GM19324 (cell line): ENCODE measurements around the gene TRAF3.

ENCODE experiments used
- ATAC-seq: cut with Tn5 transposase; IDR thresholded peaks from one replicate; pipeline ENCODE4 v1.9.1; 2021; ENCODE audit warnings: mild to moderate bottlenecking, moderate library complexity; ENCODE audit not compliant: unreplicated experiment, low FRiP score

The TRAF3 gene

DNA sequence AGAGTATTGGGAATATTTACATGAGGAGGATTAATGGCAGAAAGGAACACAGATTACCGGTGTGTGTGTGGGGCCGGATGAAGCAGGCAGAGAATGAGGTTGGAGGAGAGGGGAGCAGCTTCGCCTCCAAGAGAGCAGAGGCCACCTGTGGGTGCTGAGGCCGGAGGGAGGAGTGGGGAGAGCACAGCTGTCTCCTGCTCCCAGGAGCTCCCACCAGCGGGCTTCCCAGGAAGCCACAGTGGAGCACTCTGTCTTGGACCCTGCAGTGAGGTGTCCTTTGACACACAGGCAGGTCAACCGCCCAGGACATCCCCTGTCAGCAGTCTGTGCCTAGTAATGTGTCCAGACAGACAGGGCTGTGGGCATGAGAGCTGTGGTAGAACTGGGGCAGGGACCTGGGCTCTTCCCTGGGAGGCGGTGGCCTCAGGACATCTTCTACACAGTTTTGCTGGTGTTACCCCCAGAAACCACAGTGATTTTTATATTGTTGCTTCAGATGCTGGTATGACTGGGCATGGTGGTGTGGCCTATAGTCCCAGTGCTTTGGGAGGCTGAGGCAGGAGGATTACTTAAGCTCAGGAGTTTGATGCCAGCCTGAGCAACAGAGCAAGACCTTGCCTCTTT, 126.8 kb downstream of the TRAF3 start:
- ATAC-seq, result no peak

DNA sequence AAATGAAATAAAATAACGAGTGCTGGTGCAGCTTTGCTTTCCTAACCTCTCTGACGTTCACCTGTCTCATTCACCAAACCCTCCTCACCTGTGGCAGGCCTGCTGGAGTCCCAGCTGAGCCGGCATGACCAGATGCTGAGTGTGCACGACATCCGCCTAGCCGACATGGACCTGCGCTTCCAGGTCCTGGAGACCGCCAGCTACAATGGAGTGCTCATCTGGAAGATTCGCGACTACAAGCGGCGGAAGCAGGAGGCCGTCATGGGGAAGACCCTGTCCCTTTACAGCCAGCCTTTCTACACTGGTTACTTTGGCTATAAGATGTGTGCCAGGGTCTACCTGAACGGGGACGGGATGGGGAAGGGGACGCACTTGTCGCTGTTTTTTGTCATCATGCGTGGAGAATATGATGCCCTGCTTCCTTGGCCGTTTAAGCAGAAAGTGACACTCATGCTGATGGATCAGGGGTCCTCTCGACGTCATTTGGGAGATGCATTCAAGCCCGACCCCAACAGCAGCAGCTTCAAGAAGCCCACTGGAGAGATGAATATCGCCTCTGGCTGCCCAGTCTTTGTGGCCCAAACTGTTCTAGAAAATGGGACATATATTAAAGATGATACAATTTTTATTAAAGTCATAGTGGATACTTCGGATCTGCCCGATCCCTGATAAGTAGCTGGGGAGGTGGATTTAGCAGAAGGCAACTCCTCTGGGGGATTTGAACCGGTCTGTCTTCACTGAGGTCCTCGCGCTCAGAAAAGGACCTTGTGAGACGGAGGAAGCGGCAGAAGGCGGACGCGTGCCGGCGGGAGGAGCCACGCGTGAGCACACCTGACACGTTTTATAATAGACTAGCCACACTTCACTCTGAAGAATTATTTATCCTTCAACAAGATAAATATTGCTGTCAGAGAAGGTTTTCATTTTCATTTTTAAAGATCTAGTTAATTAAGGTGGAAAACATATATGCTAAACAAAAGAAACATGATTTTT, 128.2 kb downstream of the TRAF3 start:
- ATAC-seq, result no peak

DNA sequence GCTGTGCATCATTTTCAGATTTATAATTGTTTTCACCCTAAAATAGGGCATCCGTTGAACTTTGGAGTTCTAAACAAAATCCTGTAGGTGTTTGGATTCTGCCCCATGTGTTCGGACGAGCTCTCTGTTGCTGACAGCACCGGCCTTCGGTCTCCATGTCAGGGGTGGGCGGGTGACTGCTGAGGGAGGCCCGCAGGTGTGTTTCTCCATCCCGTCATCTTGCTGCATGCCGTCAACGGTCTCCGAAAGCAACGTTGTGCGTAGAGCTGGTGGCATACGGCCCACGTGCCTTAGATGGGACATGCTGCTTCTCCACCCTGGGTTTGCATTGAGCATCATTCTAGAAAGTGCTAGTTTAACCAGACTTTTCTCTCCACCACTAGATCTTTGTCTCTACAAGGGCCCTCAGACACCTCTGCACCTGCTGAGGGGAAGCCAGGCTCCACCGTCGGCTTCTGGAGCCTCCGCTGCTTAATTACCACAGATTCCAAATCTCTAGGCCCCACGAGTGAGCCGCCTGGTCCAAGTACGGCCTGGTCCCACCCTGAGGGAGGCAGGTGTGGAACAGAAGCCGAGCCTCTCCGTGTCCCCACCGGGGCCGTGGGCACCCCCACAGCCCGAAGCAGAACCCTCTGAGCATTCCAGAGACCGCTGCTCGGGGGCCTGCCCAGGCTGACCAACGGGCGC, 129.5 kb downstream of the TRAF3 start:
- no peak for ATAC-seq

DNA sequence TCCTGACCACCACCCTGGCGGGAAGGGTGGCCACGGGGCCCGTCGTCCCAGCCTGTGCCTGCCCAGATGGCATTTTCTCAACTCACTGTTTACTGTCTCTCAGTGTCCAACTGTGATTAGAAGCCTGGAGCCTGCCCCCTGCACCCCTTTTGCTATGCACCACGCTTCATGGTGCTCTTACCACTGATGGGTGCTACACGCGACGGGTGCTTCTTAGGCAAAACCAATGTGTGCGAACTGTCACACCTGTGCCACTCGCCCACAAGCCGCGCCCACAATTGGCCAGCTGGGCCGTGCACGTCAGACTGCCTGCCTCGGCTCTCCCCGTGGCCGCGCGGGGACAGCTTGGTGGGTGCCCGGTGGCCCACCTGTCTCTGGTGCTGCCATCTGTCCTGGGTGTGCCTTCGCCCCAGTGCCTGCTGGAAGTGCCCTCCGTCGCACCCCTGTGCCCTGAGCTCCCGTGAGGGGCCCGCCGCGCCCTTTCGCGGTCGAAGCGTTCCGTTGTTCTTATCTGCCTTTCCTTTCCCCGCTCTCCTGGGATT, 130.1 kb downstream of the TRAF3 start:
- ATAC-seq, result no peak

DNA sequence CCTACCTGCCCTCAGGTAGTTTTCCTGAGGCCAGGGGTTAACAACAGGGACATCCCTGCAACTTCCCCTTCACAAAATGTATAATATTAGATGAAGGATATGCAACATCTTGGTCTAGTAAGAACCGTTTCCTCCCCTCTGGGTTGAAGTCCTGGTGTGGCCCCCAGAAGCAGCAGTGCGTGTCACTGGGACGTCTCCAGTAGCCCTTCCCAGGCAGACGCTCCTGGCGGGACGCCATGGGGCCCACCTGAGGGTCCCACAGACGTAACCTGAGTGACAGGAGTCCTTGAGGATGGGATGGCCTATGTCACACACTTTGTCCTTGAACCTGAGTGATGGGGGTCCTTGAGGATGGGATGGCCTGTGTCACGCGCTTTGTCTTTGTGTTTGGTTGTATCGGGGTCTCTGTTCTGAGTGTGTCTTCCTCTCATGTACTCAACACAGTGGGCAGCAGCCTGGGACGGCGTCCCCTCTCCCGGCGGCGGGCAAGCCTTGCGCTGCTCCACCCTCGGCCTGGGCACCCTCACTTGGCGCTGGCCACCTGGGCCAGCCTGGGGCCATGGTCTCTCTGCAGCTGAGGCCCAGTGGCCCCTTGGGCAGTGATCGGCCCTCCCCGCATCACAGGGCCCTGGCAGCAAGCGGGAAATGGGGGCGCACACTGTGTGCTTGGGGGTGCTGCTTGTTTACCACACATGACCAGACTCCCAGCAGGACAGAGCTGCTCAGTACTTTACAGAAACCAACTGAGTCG, 130.9 kb downstream of the TRAF3 start:
- ATAC-seq, result no peak

DNA sequence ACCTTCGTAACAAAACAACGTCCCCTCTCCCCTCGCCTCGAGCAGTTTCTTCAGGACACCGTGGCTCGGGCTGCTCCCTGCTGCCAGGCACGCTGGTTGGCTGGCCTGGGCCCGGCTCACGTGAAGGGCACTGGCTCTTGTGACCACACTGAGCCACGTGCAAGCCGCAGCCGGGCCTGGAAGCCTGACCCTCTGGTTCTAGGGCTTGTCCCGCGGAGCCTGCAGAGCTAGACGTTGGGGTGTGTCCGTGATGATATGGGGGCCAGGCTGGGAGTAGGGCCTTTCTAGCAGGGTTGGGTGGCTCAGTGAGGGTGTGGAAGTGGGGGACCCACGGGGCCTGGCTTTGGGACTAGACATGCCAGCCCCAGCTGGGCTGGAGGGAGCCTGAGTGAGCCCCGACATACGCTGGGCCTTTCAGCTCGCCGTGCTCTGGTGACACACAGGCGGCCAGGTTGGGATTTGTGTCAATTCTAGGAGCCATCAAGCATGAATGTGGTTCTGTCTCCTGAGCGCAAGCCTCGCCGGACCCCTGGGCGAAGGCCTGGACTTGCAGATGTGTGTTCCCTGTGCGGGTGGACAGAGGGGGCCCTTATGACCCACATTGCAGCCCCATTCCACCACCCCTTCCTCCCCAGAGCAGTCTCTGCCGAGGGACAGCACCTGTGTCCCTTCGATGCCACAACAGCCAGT, 131.7 kb downstream of the TRAF3 start:
- no peak for ATAC-seq

DNA sequence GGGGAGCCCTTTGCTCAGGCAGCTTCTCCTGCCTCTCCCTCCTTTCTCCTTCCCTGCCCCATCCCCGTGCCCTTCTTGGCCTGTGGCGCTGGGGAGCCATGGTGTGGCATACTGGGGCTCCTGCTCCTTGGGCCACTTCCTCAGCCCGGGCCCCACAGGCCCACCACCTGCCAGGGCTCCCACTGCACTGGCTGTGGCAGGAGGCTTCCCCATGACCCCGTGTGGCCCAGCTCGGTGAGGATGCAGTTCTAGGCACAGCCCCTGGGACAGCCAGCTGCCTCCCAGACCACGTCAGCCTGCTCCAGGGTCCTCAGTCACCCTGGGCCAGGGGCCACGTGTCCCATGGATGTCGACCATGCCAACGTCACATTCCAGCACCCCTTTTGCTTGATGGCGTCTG, 132.2 kb downstream of the TRAF3 start:
- ATAC-seq, result no peak

DNA sequence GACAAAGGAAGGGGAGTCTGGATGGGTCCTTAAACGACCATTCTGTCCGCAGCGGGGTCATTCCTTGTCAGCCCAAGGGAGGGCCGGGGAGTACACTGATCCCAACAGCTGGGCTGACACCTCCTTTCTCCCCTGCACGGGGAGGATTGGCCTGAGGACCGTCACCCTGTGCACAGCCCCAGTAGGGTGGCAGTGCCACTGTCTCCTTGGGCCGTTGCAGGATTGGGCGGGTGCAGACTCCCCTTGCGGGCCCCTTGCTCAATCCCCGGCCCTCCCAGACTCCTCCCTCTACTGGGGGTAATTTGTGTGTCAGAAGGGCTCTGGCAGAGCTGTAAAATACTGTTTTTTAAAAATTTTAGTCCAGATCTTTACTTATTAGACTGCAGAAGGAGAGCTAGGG, 132.7 kb downstream of the TRAF3 start:
- ATAC-seq, result no peak

DNA sequence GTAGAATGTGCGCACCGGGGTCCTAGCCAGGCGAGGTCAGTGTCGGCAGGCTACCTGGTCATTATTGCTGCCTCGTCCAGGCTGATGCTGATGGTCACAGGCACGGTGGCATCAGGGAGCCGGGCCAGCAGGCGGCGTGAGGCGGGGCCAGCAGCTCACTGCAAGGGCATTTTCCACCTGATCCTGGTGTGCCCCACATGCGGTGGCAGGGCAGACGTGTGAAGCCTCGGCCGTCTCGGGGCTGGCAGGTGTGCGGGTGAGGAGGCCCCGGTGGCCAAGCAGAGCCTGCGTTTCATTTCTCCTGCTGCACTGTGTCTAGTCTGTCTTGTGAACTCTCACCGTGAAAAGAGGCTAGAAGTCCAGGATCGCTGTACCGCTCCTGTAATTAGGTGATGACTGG, 133.2 kb downstream of the TRAF3 start:
- ATAC-seq, result no peak

DNA sequence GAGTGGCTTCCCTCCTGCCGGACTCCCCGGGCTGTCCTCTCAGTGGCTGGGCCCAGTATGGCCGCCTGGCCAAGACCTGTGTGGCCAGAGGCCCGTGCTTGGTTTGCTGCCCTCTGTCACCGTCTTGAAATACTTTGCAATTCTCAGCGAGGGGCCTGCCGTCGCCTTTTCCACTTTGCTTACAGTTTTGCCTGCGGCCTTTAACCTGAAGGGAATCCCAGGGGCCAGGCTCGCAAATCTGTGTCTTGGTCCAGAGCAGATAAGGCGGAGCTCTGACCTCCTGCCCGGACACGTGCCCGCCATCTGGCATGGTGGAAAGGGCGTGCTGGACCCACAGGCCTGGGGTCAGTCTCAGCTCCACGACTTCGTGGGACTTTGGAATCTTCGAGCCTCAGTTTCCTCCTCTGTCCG, 134.3 kb downstream of the TRAF3 start:
- no peak for ATAC-seq

DNA sequence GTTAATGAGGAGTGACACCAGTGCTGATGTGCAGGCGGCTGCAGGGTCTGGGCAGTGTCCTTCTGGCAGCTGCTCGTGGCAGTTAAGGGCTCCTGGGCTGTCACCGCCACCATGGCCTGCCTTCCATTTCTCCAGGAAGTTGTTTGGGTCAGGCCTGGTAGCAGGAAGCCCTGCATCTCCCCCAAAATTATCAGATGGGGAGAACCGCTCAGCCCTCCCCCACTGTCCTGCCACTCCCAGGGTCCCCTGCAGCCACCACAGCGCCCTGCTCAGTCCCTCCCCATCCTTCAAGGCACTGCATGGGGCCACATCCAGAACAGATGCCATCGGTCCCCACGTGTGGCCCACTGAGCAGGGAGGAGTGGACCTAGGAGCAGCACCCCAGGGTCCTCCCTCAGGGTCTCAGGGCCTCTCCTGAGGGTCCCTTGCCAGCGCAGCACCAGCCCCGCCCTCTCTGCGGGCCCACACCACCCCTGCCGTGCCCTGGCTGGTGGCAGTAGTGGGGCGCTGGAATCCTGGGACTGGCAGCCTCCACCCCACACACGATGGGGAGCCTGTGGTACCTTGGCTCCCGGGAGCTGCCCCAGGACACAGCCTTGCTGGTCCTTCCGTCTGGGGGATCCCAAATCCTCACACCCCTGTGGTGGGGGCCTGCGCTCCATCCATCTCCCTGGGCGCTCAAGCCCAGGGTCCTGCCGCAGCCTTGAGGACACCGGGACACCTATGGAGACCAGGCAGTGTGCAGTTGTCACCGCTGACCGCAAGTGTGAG, 134.9 kb downstream of the TRAF3 start:
- ATAC-seq, result no peak

DNA sequence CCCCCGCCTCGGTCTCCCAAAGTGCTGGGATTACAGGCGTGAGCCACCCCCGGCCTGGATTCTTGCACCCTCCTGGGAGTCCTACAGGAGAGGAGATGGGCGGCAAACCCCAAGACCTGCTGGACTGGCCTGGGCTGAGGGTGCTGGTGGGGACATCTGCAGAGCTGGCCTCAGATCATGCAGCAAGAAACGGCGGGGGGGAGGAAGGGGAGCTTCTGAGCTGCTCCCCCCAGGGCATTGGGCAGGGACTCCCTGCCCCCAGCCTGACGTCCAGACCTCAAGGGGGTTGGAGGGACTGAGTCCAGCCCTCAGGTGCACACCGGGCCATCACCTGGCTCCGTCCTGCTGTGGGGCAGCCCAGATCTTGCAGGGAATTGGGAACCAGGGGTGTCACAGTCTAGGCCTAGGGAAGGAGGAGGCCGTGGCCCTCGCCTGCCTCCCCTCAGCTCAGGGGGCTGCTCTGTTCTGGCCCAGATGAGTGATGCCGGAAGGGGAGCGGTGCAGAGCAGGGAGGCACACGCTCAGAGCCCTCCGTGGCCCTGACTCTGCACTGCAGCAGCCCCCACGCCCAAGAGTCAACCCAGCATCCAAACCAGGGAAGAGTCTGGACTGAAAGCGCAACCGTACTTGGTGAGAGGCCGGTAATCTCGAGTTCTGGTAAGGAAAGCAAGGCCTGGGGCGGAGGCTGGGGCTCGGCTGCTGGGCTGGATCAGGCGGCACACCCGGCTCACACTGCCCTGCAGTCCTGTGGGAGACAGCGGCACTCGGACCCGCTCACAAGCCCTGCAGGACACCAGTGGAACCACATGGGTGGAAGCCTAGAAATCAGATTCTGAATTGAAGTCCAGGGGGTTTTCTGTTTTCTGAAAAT, 136.3 kb downstream of the TRAF3 start:
- no peak for ATAC-seq

DNA sequence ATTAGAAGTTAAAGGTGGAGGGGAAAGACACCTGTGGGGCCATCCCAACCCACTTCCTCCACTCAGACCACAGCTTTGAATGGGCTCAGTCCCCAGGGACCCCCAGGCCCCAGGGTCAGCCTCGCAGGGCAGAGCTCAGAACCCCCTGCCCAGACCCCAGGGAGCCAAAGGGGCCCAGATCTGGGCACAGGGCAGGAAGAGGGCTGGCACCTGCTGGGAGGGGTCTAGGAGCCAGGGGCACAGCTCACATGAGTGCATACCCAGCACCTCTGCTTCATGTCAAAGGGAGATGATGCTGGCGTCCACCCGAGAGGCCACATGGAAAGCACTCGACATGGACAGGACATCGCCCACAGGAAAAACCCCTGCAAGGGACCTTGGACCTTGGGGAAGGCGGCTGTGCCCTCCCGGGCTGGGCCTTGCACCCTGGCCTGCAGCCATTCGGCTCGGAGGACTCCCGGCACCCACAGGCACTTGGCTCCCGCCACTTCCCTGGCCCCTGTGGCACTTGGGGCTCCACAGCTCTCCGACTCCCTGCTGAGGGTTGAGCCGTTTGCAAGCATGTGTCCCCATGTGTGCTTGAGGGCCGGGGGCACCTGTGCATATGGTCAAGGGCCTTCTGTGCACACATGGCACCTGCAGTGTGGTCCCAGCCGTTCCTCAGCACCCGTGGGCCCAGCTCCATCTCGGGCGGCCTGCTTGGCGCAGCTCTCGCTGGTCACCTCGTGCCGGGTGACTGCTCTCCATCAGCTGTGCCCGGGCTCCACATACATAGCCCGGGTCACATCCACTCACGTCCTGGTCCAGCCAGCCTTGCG, 137.4 kb downstream of the TRAF3 start:
- no peak for ATAC-seq

DNA sequence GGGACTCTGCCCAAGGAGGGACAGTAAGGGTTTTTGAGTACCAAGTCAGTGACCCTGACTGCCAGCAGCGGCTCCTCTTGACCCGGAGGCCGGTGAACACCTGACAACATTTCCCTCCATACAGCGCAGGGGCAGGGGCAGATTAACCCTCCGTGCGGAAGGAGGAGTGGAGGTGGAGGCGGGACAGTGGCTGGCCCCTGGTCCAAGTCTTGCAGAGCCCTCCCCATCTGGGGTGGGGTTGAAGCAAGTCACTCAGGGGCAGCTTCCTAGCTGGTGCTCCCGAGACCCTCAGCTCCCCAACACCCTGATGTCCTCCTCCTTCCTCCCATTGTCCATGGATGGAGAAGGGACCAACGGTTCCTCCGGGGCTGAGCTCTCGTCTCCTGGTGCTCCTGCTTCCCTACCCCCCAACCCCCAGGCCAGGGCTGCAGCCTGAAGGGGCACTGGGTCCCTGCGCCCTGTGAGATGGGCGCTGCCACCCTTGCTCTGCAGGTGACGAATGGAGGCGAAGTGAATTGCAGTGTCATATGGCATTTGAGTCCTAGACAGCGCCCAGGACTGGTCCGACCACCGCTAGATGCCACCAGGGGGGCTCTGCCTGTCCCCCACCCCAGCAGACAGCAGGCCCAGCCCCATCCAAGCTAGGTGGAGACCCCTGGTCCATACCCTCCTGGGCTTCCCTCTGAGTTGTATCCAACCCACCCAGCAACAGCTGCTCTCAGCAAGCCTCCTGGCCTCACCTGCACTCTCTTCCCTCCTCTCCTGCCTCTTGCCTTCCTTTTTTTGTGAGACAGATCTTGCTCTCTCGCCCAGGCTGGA, 138.3 kb downstream of the TRAF3 start:
- ATAC-seq, result no peak

DNA sequence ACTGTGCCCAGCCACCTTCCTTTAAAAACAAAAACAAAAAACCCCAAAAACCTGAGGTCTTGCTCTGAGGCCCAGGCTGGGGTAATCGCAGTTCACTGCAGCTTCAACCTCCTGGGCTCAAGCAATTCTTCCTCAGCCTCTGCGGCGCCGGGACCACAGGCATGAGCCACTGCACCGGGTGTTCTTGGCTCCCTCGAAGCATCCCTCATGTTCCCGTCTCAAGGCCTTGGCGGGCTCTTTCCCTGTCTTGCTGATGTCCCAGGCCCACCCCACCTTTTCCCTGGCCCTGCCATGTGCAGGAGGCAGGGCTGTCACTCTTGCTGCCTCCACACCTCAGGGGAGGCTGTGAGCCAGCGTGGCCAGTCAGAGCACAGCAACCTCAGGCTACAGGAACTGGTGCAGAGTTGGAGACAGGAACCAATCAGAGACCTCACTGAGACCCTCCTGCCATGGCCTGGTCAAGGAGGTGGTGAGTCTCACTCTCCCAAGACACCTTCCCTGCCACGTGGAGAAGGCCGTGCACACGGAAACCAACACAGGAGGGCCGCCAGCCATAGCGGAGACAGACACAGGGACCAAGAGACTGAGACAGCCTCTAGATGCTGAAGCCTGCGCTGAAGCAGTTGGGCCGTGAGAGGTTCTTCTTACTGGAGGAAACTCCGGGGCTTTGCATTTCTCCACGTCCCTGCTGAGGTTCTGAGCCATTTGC, 139.3 kb downstream of the TRAF3 start:
- no peak for ATAC-seq

DNA sequence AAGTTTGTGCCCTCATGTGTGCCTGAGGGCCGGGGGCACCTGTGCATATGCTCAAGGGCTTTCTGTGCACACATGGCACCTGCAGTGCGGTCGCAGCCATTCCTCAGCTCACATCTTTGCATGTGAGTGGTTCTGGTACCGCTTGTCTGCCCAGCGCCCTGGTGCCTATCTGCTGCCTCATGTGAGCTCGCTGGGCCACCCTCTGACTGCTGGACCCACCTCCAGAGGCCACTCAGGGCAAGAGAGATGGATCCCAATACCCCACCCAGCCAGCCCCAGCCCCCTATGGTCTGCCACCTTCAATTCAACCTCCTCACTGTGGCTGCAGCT, 139.8 kb downstream of the TRAF3 start:
- no peak for ATAC-seq
